H9 (cell line): ENCODE results near the gene IL10. TPM values are rescaled to one million over a fixed set of nuclear protein-coding genes. Genes with fewer than 3 reads are reported as not detected.
A peak's percentile ranks its signal among the peaks of the same experiment; 100 is the strongest.

Experiments
- DNase-seq: peaks from one replicate; pipeline ENCODE4 v3.0.0-alpha.2; 2017
- H2AFZ ChIP-seq: one replicate; pipeline ENCODE4 v1.6.1; 2013; ENCODE audit warnings: mild to moderate bottlenecking, low read length, control low read depth, moderate library complexity
- H2AK5ac ChIP-seq: 2 replicates; pipeline ENCODE4 v1.6.1; 2013; ENCODE audit warnings: low read length, control low read depth, mixed read lengths; ENCODE audit not compliant: insufficient read length
- H2BK120ac ChIP-seq: one replicate; pipeline ENCODE4 v1.6.1; 2013; ENCODE audit warnings: low read depth, mild to moderate bottlenecking, low read length, control low read depth, inconsistent platforms; ENCODE audit not compliant: poor library complexity, severe bottlenecking
- H2BK12ac ChIP-seq: 2 replicates; pipeline ENCODE4 v1.6.1; 2013; ENCODE audit warnings: low read length, control low read depth, mixed read lengths, low read depth; ENCODE audit not compliant: insufficient read length
- H2BK15ac ChIP-seq: 2 replicates; pipeline ENCODE4 v1.6.1; 2013; ENCODE audit warnings: low read depth, low read length, control low read depth
- H2BK20ac ChIP-seq: one replicate; pipeline ENCODE4 v1.6.1; 2013; ENCODE audit warnings: low read depth, mild to moderate bottlenecking, low read length, control low read depth, inconsistent platforms; ENCODE audit not compliant: poor library complexity, severe bottlenecking
- H2BK5ac ChIP-seq: 2 replicates; pipeline ENCODE4 v1.6.1; 2013; ENCODE audit warnings: low read length, control low read depth, mixed read lengths; ENCODE audit not compliant: insufficient read length
- H3K14ac ChIP-seq: 2 replicates; pipeline ENCODE4 v1.6.1; 2013; ENCODE audit warnings: low read length, control low read depth; ENCODE audit not compliant: insufficient read depth
- H3K18ac ChIP-seq: 2 replicates; pipeline ENCODE4 v1.6.1; 2013; ENCODE audit warnings: low read depth, mild to moderate bottlenecking, mixed read lengths, low read length, control low read depth; ENCODE audit not compliant: insufficient read length
- H3K23ac ChIP-seq: 2 replicates; pipeline ENCODE4 v1.6.1; 2013; ENCODE audit warnings: low read length, control low read depth, mixed read lengths, low read depth; ENCODE audit not compliant: insufficient read length
- H3K23me2 ChIP-seq: 2 replicates; pipeline ENCODE4 v1.6.1; 2013; ENCODE audit warnings: low read depth, mild to moderate bottlenecking, mixed read lengths, low read length, control low read depth; ENCODE audit not compliant: insufficient read length, poor library complexity, severe bottlenecking
- H3K27ac ChIP-seq: 2 replicates; pipeline ENCODE4 v1.5.1; 2013; ENCODE audit warnings: low read length, control low read depth, mixed read lengths, low read depth; ENCODE audit not compliant: insufficient read length
- H3K27me3 ChIP-seq: 2 replicates; pipeline ENCODE4 v1.6.1; 2013; ENCODE audit warnings: low read length, control low read depth, inconsistent platforms; ENCODE audit not compliant: insufficient read depth
- H3K4ac ChIP-seq: 2 replicates; pipeline ENCODE4 v1.6.1; 2013; ENCODE audit warnings: low read depth, mild to moderate bottlenecking, control low read depth, inconsistent platforms, low read length, moderate library complexity
- H3K4me1 ChIP-seq: 2 replicates; pipeline ENCODE4 v1.6.1; 2013; ENCODE audit warnings: low read length, control low read depth, inconsistent platforms; ENCODE audit not compliant: insufficient read depth
- H3K4me2 ChIP-seq: 2 replicates; pipeline ENCODE4 v1.6.1; 2013; ENCODE audit warnings: low read length, control low read depth, mixed read lengths; ENCODE audit not compliant: insufficient read length, insufficient read depth
- H3K56ac ChIP-seq: 2 replicates; pipeline ENCODE4 v1.6.1; 2013; ENCODE audit warnings: low read depth, mild to moderate bottlenecking, mixed read lengths, low read length, control low read depth; ENCODE audit not compliant: insufficient read length
- H3K79me1 ChIP-seq: 2 replicates; pipeline ENCODE4 v1.6.1; 2013; ENCODE audit warnings: low read depth, mild to moderate bottlenecking, moderate library complexity, low read length, control low read depth, inconsistent platforms; ENCODE audit not compliant: insufficient read depth, poor library complexity, severe bottlenecking
- H3K79me2 ChIP-seq: 2 replicates; pipeline ENCODE4 v1.6.1; 2013; ENCODE audit warnings: low read length, control low read depth, inconsistent platforms; ENCODE audit not compliant: insufficient read depth
- H3K9ac ChIP-seq: 2 replicates; pipeline ENCODE4 v1.6.1; 2013; ENCODE audit warnings: low read length, control low read depth, mixed read lengths; ENCODE audit not compliant: insufficient read length; ENCODE audit errors: extremely low read depth
- H3K9me3 ChIP-seq: one replicate; pipeline ENCODE4 v1.6.1; 2013; ENCODE audit warnings: low read depth, low read length, inconsistent platforms; ENCODE audit not compliant: control insufficient read depth
- H3T11ph ChIP-seq: one replicate; pipeline ENCODE4 v1.6.1; 2013; ENCODE audit warnings: mild to moderate bottlenecking, low read length, control low read depth, inconsistent platforms
- H4K20me1 ChIP-seq: one replicate; pipeline ENCODE4 v1.6.1; 2013; ENCODE audit not compliant: control insufficient read depth, insufficient read length, insufficient read depth
- H4K5ac ChIP-seq: 2 replicates; pipeline ENCODE4 v1.6.1; 2013; ENCODE audit warnings: low read depth, mild to moderate bottlenecking, mixed read lengths, low read length, control low read depth; ENCODE audit not compliant: insufficient read length
- H4K8ac ChIP-seq: replicated peaks from 2 replicates; pipeline ENCODE4 v1.6.1; 2013; ENCODE audit warnings: low read length, control low read depth, mixed read lengths, low read depth; ENCODE audit not compliant: insufficient read length
- H4K91ac ChIP-seq: 2 replicates; pipeline ENCODE4 v1.6.1; 2013; ENCODE audit warnings: low read depth, mild to moderate bottlenecking, moderate library complexity, mixed read lengths, low read length, control low read depth; ENCODE audit not compliant: insufficient read length
- H3K27ac Mint-ChIP-seq, 3 experiments: 2 replicates in 2 of 3; 3 replicates in 1 of 3; pipeline ENCODE4 v1.8.0; 2020 to 2021; ENCODE audit warnings: mixed read lengths in 3 of 3, mild to moderate bottlenecking in 1 of 3, moderate library complexity in 1 of 3
- H3K27me3 Mint-ChIP-seq: 2 replicates; pipeline ENCODE4 v1.8.0; 2021; ENCODE audit warnings: low read depth, mild to moderate bottlenecking, moderate library complexity, mixed read lengths
- H3K36me3 Mint-ChIP-seq, 3 experiments: 2 replicates in 2 of 3; 3 replicates in 1 of 3; pipeline ENCODE4 v1.8.0; 2020 to 2021; ENCODE audit warnings: low read depth in 3 of 3, mixed read lengths in 3 of 3; ENCODE audit not compliant: insufficient read depth in 1 of 3
- H3K4me1 Mint-ChIP-seq, 2 experiments: 2 replicates each; pipeline ENCODE4 v1.8.0; 2020; ENCODE audit warnings: mixed read lengths in 2 of 2
- H3K4me3 Mint-ChIP-seq, 2 experiments: 2 replicates in 1 of 2; 3 replicates in 1 of 2; pipeline ENCODE4 v1.8.0; 2020 to 2021; ENCODE audit warnings: mild to moderate bottlenecking in 2 of 2, mixed read lengths in 2 of 2, moderate library complexity in 1 of 2
- H3K9me3 Mint-ChIP-seq, 2 experiments: 2 replicates in 1 of 2; 3 replicates in 1 of 2; pipeline ENCODE4 v1.8.0; 2020; ENCODE audit warnings: mild to moderate bottlenecking in 2 of 2, mixed read lengths in 2 of 2, moderate library complexity in 1 of 2
- CTCF ChIP-seq: fragments of 200-600 bp; sonication (generic); conservative IDR thresholded peaks from 3 replicates; pipeline ENCODE4 v1.8.0; 2021; ENCODE audit warnings: antibody characterized with exemption, mild to moderate bottlenecking
- WGBS: extraction: QIAGEN DNeasy Blood & Tissue Kit; methylation state at CpG from one replicate; pipeline ENCODE4 v1.1.7; 2013; ENCODE audit warnings: missing lambda C conversion rate, low lambda C conversion rate, mixed read lengths; ENCODE audit not compliant: insufficient read length; ENCODE audit errors: extremely low coverage; 5-methylcytosine and 5-hydroxymethylcytosine counted together
- total RNA-seq: library from RNA; stranded (reverse); gene quantifications from 2 replicates; pipeline ENCODE4 v1.2.1, GENCODE V29; 2021

The IL10 gene
- total RNA-seq, 1 experiment from 2014 or later = not detected

DNA sequence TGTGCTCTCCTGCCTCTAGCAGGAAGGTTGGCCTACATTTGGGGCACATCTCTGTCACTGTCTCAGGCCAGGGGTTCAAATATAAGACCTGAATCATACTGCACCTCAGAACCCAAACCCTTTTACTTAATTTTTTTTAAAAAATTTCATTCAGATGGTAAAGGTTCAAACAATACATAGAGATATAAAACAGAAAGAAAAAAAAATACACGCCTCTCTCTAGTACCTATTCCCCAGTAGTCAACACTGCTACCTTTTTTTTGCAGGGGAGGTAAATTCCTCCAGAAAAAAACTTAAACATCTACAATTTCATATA, 54.7 kb downstream of the IL10 start:
- H3K79me1 ChIP-seq = peaks cover 9% of the 10 kb centered on the region
- no peak overlapping the region for H3K56ac ChIP-seq
- Mint-ChIP-seq H3K4me3 (no peak overlapping the region), H3K27me3 (no peaks in the 10 kb centered on the region), H3K4me1 (peaks cover 6 to 9% of the 10 kb centered on the region in 2 experiments), H3K9me3 (no peaks in the 10 kb centered on the region), H3K27ac (0 out of 7 replicates have a peak overlapping the region, but pooled peaks of 1 of the 3 experiments have one; percentile 45), H3K36me3 (no peaks in the 10 kb centered on the region; a peak in 1 of 7 replicates)
- H3K4me1 ChIP-seq = no peaks in the 10 kb centered on the region; the same call in 1 of the 2 replicates
- no peak overlapping the region for H4K91ac ChIP-seq
- no peak overlapping the region for H2BK15ac ChIP-seq
- no peaks in the 10 kb centered on the region for H3K27me3 ChIP-seq
- H2BK12ac ChIP-seq = no peak overlapping the region
- no peak overlapping the region for H3K4me2 ChIP-seq
- DNase-seq = no peak
- no peak overlapping the region for H2BK20ac ChIP-seq
- no peak overlapping the region for H4K8ac ChIP-seq
- H3K79me2 ChIP-seq = no peaks in the 10 kb centered on the region; the same call in 1 of the 2 replicates
- no peak overlapping the region for H3K14ac ChIP-seq
- H3K9me3 ChIP-seq = no peaks in the 10 kb centered on the region
- H3T11ph ChIP-seq = no peak overlapping the region
- H4K20me1 ChIP-seq = no peaks in the 10 kb centered on the region
- H3K27ac ChIP-seq = no peak overlapping the region
- TF ChIP-seq CTCF = no peak
- H3K4ac ChIP-seq = no peak overlapping the region
- no peak overlapping the region for H2AK5ac ChIP-seq
- no peaks in the 10 kb centered on the region for H3K23me2 ChIP-seq
- H2AFZ ChIP-seq = no peak overlapping the region
- H2BK120ac ChIP-seq = no peak overlapping the region
- H2BK5ac ChIP-seq = no peak overlapping the region
- no peak overlapping the region for H4K5ac ChIP-seq
- H3K9ac ChIP-seq = no peak overlapping the region
- no peak overlapping the region for H3K23ac ChIP-seq
- H3K18ac ChIP-seq = no peak overlapping the region
- WGBS = no CpG with 5 or more reads among the region's 1 CpG

Other genes with a start within 250 kb of the IL10 start
- gene EIF2D, start 160.0 kb downstream of the IL10 start, total RNA-seq = 32.7 and 35.8 TPM in 2 replicates
- 4.0 and 4.7 TPM in 2 replicates for gene DYRK3, start 137.0 kb downstream of the IL10 start, total RNA-seq
- 48.0 and 50.1 TPM in 2 replicates for gene MAPKAPK2, start 87.6 kb downstream of the IL10 start, total RNA-seq
- gene IL19, start 1.7 kb downstream of the IL10 start, total RNA-seq = not detected in 2 replicates
- gene IL20, start 93.1 kb upstream of the IL10 start, total RNA-seq = not detected in 2 replicates
- not detected in 2 replicates for gene IL24, start 124.9 kb upstream of the IL10 start, total RNA-seq
- not detected in 2 replicates for gene FCMR, start 149.4 kb upstream of the IL10 start, total RNA-seq
- gene PIGR, start 174.0 kb upstream of the IL10 start, total RNA-seq = not detected in 2 replicates
- gene FCAMR, start 198.0 kb upstream of the IL10 start, total RNA-seq = not detected in 2 replicates